Measurements from ENCODE around the gene TMTC3. TPM values are rescaled to one million over a fixed set of nuclear protein-coding genes. Genes with fewer than 3 reads are reported as not detected.

Gene TMTC3
- total RNA-seq, 1 donor from 2014 or later = 23.5 TPM

GRCh38 chr12:88248606-88249005 lies 106.5 kb downstream of the TMTC3 start:
- no peak for TF ChIP-seq CTCF (IDR thresholded peaks at IDR 0.05)
- Histone ChIP-seq H3K4me1 (peaks cover 4% of the 10 kb centered on the region), H3K36me3 (no peaks in the 10 kb centered on the region), H3K9me3 (no peaks in the 10 kb centered on the region), H3K27ac (no peak overlapping the region), H3K4me3 (no peak overlapping the region), H3K27me3 (no peaks in the 10 kb centered on the region)
- no peak for DNase-seq
- intact Hi-C loops (cut with DNase I) = no loop called here
- no peak for ATAC-seq

Other genes with a start within 250 kb of the TMTC3 start
- not detected for gene C12orf50, start 112.9 kb upstream of the TMTC3 start, total RNA-seq
- 11.8 TPM for gene CEP290, start 219 bp upstream of the TMTC3 start, total RNA-seq